Measurements from ENCODE around the gene DCAKD. TPM values are rescaled to one million over a fixed set of nuclear protein-coding genes. Genes with fewer than 3 reads are reported as not detected.

Gene DCAKD
- total RNA-seq, 1 experiment from 2014 or later, result 57.7 TPM

GRCh38 chr17:45093444-45094110 is 42.1 kb upstream of the DCAKD start:
- ATAC-seq (no peak), DNase-seq (ENCODE audit: low spot score) (no peak)
- Mint-ChIP-seq H3K36me3 (peaks cover 76% of the 10 kb centered on the region), H3K4me3 (no peak overlapping the region), H3K27ac (no peak overlapping the region), H3K27me3 (ENCODE audit: low read depth) (no peaks in the 10 kb centered on the region), H3K9me3 (no peaks in the 10 kb centered on the region), H3K4me1 (peaks cover 7% of the 10 kb centered on the region)
- ChIA-PET POLR2A (no interaction called here), CTCF (no interaction called here)
- TF ChIP-seq ZNF219 (CRISPR knock-in tag; IDR thresholded peaks at IDR 0.05; ENCODE audit: borderline replicate concordance) (no peak), ETV6 (CRISPR knock-in tag; IDR thresholded peaks at IDR 0.05) (no peak), ESRRA (CRISPR knock-in tag; IDR thresholded peaks at IDR 0.05; ENCODE audit: borderline replicate concordance) (no peak), USF2 (CRISPR knock-in tag; IDR thresholded peaks at IDR 0.05) (no peak)

GRCh38 chr17:45092911-45093430 is 41.5 kb upstream of the DCAKD start:
- Mint-ChIP-seq H3K9me3 (no peaks in the 10 kb centered on the region), H3K36me3 (peaks cover 75% of the 10 kb centered on the region), H3K4me1 (peaks cover 7% of the 10 kb centered on the region), H3K4me3 (no peak overlapping the region), H3K27ac (peak overlapping the region; percentile 53; the same call in 1 of the 2 replicates), H3K27me3 (ENCODE audit: low read depth) (no peaks in the 10 kb centered on the region)
- TF ChIP-seq HMGXB4 (CRISPR knock-in tag; IDR thresholded peaks at IDR 0.05), result no peak
- TF ChIP-seq GABPB1 (CRISPR knock-in tag; IDR thresholded peaks at IDR 0.05), result no peak
- no peak for TF ChIP-seq ZNF423 (CRISPR knock-in tag; IDR thresholded peaks at IDR 0.05)
- no peak for TF ChIP-seq ESRRA (CRISPR knock-in tag; IDR thresholded peaks at IDR 0.05; ENCODE audit: borderline replicate concordance)
- no peak for TF ChIP-seq JAZF1 (CRISPR knock-in tag; IDR thresholded peaks at IDR 0.05)
- no peak for TF ChIP-seq MYBL2 (CRISPR knock-in tag; IDR thresholded peaks at IDR 0.05)
- no peak for TF ChIP-seq ZNF671 (CRISPR knock-in tag; IDR thresholded peaks at IDR 0.05)
- TF ChIP-seq AR (CRISPR knock-in tag; IDR thresholded peaks at IDR 0.05), result no peak
- DNase-seq (ENCODE audit: low spot score) (no peak), ATAC-seq (no peak)
- ChIA-PET CTCF (no interaction called here), POLR2A (no interaction called here)

- H3K27ac Mint-ChIP-seq, result peak overlapping the region; percentile 58; the same call in 1 of the 2 replicates
- no peaks in the 10 kb centered on the region for H3K9me3 Mint-ChIP-seq
- POLR2A ChIA-PET, result no interaction called here
- no peak for ATAC-seq
- H3K4me3 Mint-ChIP-seq, result no peak overlapping the region
- DNase-seq (ENCODE audit: low spot score), result no peak
- TF ChIP-seq ATF3 (CRISPR knock-in tag; conservative IDR thresholded peaks at IDR 0.05) (no peak), ZNF121 (CRISPR knock-in tag; IDR thresholded peaks at IDR 0.05) (peak; percentile 88), ZNF671 (CRISPR knock-in tag; IDR thresholded peaks at IDR 0.05) (no peak)
- peaks cover 77% of the 10 kb centered on the region for H3K36me3 Mint-ChIP-seq
- CTCF ChIA-PET, result no interaction called here
- peaks cover 7% of the 10 kb centered on the region for H3K4me1 Mint-ChIP-seq
- no peaks in the 10 kb centered on the region for H3K27me3 Mint-ChIP-seq (ENCODE audit: low read depth)
Observed at GRCh38 chr17:45091778-45092425, 40.5 kb upstream of the DCAKD start.
